GM12878 (cell line): ENCODE measurements around the gene ABHD8.

Source experiments
- BACH1 ChIP-seq: fragments of 450-650 bp; IDR thresholded peaks from 2 replicates; pipeline ENCODE4 v1.6.1; 2017; ENCODE audit warnings: mild to moderate bottlenecking, borderline replicate concordance
- CBX3 ChIP-seq: fragments of 200-600 bp; sonication (generic); IDR thresholded peaks from 2 replicates; pipeline ENCODE4 v1.6.1; 2016; ENCODE audit warnings: low read depth, borderline replicate concordance
- EP300 ChIP-seq, 2 experiments: fragments of 150-350 bp in 1 of 2; IDR thresholded peaks; 2 replicates each; pipeline ENCODE4 v1.6.1; 2011 to 2012; ENCODE audit warnings: low read depth in 2 of 2, low read length in 2 of 2, borderline replicate concordance in 1 of 2, improper control_type of control experiment in 1 of 2, inconsistent platforms in 1 of 2; ENCODE audit not compliant: control insufficient read depth in 1 of 2
- JUND ChIP-seq: IDR thresholded peaks from 2 replicates; pipeline ENCODE4 v1.6.1; 2012; ENCODE audit warnings: low read depth, mild to moderate bottlenecking, low read length, improper control_type of control experiment, moderate library complexity
- RB1 ChIP-seq: fragments of 450-650 bp; formaldehyde crosslinking; IDR thresholded peaks from 2 replicates; pipeline ENCODE4 v1.6.1; 2017; ENCODE audit warnings: mild to moderate bottlenecking, borderline replicate concordance
- SIN3A ChIP-seq: IDR thresholded peaks from 2 replicates; pipeline ENCODE4 v1.6.1; 2012; ENCODE audit warnings: low read depth, low read length, improper control_type of control experiment
- YY1 ChIP-seq: IDR thresholded peaks from 2 replicates; pipeline ENCODE4 v1.6.1; 2011; ENCODE audit warnings: low read depth, mild to moderate bottlenecking, low read length
- TF ChIP-seq, protein P1 (sequence below), 3 experiments: IDR thresholded peaks in 2 of 3; conservative IDR thresholded peaks in 1 of 3; 2 replicates each; pipeline ENCODE4 v1.5.1; 2011; ENCODE audit warnings: low read depth in 3 of 3, low read length in 3 of 3, mild to moderate bottlenecking in 3 of 3, control low read depth in 2 of 3, moderate library complexity in 2 of 3, inconsistent platforms in 1 of 3, mixed read lengths in 1 of 3; ENCODE audit not compliant: control insufficient read depth in 2 of 3, insufficient read depth in 1 of 3; ENCODE audit errors: extremely low read depth in 1 of 3

DNA sequence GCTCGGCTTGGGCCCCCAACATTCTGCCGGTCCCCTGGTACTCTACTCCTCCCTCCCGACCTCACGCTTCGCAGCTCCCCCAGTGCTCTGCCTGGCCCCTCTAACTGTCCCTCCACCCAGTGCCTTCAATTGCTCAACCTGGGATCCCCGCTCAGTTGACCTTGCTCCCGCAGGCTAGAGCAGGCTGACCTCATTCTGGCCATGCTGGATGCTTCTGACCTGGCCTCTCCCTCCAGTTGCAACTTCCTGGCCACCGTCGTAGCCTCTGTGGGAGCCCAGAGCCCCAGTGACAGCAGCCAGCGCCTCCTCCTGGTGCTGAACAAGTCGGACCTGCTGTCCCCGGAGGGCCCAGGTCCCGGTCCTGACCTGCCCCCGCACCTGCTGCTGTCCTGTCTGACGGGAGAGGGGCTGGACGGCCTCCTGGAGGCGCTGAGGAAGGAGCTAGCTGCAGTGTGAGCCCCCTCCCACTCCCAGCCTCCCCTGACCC is 37.7 kb upstream of the ABHD8 start:
- TF ChIP-seq JUND (no peak), CBX3 (no peak), EP300 (IDR thresholded peaks at IDR 0.05; ENCODE audit: borderline replicate concordance in 1 of 2, control insufficient read depth in 1 of 2, low read depth in 2 of 2, low read length in 2 of 2) (no peak), BACH1 (no peak), YY1 (no peak), RB1 (no peak), SIN3A (no peak)
- TF ChIP-seq, protein P1, sequence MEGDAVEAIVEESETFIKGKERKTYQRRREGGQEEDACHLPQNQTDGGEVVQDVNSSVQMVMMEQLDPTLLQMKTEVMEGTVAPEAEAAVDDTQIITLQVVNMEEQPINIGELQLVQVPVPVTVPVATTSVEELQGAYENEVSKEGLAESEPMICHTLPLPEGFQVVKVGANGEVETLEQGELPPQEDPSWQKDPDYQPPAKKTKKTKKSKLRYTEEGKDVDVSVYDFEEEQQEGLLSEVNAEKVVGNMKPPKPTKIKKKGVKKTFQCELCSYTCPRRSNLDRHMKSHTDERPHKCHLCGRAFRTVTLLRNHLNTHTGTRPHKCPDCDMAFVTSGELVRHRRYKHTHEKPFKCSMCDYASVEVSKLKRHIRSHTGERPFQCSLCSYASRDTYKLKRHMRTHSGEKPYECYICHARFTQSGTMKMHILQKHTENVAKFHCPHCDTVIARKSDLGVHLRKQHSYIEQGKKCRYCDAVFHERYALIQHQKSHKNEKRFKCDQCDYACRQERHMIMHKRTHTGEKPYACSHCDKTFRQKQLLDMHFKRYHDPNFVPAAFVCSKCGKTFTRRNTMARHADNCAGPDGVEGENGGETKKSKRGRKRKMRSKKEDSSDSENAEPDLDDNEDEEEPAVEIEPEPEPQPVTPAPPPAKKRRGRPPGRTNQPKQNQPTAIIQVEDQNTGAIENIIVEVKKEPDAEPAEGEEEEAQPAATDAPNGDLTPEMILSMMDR (IDR thresholded peaks at IDR 0.05 in 2 of 3, conservative IDR thresholded peaks at IDR 0.05 in 1 of 3; ENCODE audit: control insufficient read depth in 2 of 3, extremely low read depth in 1 of 3, insufficient read depth in 1 of 3, low read depth in 3 of 3, low read length in 3 of 3), result no peak
